Stimulated activated CD8-positive, alpha-beta memory T cell treated with anti-CD3 and anti-CD28 coated beads, Interleukin-4, amount 100 ng/mL, for 1 hour (primary cell): ENCODE results near the gene BAHCC1.

Source experiments
- DNase-seq, 2 donors: peaks; one replicate each; pipeline ENCODE4 v3.0.0-alpha.2; 2020; ENCODE audit warnings: low read depth in 2 of 2, low spot score in 1 of 2

The BAHCC1 gene

DNA sequence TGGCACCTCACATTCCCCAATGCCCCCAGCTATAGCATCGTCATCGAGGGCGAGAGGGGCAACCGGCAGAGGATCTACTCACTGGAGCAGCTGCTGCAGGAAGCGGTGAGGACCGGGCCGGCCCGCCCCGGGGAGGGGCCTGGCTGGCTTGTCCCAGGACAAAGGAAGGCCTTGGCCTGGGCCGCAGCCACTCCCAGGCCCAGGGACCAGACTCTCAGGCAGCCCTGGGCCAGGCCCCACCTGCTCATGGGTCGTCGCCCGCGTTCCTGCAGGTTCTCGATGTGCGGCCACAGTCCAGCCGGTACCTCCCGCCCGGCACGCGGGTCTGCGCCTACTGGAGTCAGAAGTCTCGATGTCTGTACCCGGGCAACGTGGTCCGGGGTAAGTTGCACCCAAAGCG is 64.0 kb downstream of the BAHCC1 start:
- DNase-seq = no peak

- no peak for DNase-seq
Measured at GRCh38 chr17:81459864-81460263, 64.6 kb downstream of the BAHCC1 start.

DNA sequence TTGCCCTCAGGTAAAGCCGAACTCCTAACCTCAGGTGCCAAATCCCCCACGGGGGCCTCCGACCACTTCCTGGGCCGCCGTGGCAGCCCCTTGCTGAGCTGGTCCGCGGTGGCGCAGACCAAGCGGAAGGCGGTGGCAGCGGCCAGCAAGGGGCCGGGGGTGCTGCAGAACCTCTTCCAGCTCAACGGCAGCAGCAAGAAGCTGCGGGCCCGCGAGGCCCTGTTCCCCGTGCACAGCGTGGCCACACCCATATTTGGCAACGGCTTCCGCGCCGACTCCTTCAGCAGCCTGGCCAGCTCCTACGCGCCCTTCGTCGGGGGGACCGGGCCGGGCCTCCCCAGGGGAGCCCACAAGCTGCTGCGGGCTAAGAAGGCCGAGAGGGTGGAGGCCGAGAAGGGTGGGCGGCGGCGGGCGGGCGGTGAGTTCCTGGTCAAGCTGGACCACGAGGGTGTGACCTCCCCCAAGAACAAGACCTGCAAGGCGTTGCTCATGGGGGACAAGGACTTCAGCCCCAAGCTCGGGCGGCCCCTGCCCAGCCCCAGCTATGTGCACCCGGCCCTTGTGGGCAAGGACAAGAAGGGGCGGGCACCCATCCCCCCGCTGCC is 65.7 kb downstream of the BAHCC1 start:
- DNase-seq = no peak

- no peak for DNase-seq
Measured at GRCh38 chr17:81461607-81462500, 66.6 kb downstream of the BAHCC1 start.

GRCh38 chr17:81462506-81463125 is 67.4 kb downstream of the BAHCC1 start:
- DNase-seq = no peak

DNA sequence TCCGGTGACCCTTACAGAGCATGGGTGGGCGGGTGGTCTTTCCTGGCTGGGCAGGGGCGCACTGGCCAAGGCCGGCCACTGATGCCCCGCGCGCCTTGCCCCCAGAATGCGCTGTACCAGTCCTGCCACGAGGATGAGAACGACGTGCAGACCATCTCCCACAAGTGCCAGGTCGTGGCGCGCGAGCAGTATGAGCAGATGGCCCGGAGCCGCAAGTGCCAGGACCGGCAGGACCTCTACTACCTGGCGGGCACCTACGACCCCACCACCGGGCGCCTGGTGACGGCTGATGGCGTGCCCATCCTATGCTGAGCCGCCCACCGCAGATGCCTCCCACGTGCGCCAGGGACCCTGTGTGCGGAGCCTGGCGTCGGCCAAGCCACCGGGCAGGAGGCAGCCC is 68.2 kb downstream of the BAHCC1 start:
- no peak for DNase-seq

GRCh38 chr17:81464586-81464985 is 69.3 kb downstream of the BAHCC1 start:
- DNase-seq = no peak

GRCh38 chr17:81465910-81466309 is 70.7 kb downstream of the BAHCC1 start:
- DNase-seq = no peak

DNA sequence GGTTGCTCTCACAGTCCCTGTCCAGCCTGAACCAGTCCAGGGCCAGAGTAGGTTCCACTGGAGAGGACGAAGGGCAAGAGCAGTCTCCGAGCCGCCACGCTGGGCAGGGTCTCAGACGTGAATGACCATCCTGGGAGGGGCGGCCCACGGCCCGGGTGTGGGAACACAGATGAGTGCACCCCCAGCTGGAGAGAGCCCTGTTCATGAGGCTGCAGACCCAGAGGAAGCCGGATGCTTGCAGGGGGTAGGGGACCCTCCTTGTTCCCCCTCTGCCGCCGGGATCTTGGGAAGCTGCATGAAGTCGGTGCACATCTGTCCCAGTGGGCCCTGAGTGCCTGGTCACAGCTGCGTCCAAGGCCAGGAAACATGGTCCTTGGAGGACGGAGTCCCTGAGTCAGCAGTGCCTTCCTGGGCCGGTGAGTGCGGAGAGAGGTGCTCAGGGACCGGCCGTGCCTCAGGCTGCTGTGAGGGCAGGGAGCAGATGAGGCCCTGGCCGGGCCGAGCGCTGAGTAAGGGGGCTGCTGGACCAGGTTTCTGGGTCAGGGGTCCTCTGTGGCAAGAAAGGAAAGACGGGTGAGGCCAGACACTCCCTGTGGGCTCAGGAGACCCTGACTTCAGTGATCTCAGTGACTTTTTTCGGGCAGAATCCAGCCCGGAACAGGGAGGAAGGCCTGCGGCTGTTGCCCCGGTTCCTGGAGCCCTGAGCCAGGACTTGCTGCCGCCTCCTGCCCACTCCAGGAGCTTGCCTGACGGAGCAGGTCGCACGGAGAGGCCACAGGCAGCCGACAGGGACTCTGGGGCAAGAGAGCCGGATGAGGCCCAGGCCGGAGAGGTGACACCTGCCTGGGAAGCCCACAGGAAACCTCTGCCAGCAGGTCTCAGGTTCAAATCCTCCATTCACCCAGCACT is 71.6 kb downstream of the BAHCC1 start:
- no peak for DNase-seq

DNA sequence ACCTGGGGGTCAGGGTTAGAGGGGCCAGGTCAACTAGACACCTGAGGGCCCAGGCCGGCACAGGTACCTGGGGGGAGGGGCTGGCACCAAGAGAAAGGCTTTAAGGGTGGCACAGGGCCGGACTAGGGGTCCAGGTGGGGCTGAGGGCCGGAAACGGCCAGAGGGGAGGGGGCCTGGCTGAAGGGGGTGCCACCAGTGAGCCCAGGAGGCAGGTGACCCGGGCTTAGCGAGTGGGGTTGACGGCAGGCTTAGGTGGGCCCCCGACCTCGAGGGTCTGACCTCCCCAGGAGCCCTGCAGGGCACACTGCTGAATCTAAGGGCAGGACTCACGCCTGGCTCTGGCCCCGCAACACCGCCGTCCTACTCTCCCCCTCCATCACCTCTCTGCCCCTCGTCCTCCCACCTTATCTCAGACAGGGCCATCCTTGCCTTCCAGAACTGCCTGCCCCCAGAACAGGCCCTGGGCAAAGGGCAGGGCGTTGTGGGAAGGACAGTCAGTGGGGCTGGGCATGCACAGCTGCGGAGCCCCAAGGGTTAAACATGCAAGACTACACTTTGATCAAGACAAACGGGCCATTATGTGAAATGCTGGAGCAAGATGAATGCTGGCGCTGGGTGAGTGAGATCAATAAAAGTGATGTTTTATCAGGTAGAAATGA is 73.0 kb downstream of the BAHCC1 start:
- DNase-seq = no peak

- no peak for DNase-seq
Measured at GRCh38 chr17:81468770-81469121, 73.5 kb downstream of the BAHCC1 start.

DNA sequence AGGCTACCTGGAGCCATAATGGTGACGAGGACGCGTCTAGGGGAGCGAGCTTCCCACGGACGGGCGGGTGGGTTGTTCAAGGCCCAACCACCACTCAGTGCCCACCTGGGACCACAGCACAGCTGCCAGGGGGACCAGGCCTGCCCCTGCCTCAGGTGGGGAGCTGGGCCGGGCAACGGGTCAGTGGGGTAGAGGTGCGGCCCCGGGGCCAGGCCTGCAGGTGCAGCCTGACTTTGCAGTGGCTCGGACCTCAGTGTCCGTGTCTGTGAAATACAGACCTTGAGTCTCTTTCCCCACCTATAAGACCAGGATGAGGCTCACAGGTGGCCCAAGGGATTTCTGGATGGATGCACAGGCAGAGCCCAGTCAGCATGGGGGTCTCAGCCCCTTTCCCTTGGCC is 74.0 kb downstream of the BAHCC1 start:
- no peak for DNase-seq

DNA sequence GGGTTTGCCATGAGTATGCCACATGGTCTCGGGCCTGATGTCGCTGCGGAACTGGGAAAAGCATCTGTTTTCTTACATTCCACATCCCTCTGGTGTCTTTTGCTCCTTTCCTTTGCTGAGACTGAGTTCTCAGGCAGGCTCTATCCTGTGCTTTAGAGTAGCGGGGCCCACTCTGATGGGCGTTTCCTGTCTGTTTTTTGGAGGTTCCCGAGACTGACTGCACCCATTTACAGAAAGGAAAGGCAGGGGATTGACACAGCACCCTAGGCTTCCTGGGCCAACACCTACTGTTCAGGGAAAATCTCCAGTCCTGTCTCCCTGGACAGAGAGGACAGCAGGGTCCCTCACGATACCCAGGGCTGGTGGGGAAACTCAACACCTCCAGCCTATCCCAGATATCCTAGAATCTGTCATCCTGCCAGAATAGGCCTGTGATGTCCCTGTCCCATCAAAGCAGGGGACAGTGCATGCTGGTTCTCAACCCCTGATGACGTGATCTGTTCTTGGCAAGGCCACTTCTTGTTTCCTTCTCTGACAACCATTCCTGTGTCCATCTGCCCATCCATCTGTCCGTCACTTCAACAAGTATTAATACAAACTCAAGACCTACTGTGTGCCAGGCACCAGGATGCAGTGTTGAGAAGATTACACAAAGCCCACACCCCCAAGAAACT is 75.2 kb downstream of the BAHCC1 start:
- DNase-seq = no peak

DNA sequence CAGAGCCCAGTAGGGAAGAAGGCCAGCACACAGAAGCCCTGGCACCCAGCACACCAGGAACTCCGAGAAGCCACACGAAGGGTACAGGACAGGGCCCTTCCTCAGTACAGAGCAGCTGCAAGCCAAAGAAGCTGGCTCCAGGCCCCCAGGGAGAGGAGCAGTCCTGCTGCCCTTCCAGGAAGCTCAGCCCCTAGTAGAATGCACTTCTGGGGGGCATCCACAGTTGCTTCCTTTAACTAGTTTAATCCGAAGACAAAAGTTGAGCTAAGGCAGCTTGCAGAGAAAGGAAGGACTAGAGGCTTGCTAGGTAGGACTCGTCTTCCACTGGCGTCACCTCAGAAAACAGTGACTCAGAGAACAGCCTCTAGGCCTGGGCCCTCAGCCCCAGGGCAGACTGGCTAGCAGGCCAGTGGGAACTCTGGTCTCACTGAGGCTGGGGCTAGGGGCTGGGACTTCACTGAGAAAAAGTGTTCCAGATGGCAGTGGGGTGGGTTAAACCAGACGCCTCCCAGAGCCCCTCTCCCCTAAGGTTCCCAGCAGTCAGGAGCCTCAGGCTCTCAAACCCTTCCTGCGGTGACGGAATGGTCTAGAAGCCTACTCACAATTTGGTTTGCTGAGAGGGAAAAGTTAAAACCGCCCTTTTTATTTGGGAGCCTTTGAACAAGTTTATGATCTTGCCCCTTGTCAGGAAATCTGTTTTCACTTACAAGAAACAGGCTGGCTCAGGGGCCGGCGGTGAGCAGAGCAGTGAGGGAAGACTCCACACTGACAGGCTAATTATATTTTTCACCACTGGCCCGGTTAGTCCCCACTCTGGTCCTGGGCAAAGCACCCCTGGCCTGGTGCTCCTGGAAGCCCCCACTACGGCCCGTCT is 75.9 kb downstream of the BAHCC1 start:
- no peak for DNase-seq

DNA sequence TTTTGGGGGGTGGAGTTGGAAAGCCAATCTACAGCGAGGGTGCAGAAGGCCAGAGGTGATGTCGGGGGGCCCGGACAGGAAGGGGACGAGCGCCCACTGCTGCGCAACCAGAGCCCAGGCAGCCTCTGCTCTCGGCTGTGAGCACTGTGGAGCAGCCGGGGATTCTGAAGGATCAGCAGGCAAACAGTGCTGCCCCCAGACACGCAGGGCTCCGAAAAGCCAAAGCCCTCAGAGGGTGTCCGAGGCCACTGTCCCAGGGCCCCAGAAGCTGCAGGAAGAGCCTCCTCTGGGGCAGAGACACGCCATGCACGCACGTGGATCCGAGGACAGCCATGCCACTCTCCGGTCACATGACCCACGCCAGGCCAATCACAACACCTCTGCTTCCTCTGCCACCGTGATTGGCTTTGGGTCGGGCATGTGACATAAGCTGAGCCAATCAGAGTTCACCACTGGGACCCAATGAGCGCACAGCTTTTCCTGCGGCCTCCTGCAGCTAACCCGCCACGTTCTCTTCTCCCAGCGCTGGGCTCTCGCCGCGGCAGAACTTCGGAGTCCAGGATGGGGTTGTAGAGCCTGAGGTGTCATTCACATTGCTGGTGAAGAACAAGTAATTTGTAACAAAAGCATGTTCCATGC is 76.7 kb downstream of the BAHCC1 start:
- no peak for DNase-seq

- DNase-seq = no peak
Measured at GRCh38 chr17:81473019-81473418, 77.8 kb downstream of the BAHCC1 start.

GRCh38 chr17:81474958-81475357 is 79.7 kb downstream of the BAHCC1 start:
- no peak for DNase-seq

DNA sequence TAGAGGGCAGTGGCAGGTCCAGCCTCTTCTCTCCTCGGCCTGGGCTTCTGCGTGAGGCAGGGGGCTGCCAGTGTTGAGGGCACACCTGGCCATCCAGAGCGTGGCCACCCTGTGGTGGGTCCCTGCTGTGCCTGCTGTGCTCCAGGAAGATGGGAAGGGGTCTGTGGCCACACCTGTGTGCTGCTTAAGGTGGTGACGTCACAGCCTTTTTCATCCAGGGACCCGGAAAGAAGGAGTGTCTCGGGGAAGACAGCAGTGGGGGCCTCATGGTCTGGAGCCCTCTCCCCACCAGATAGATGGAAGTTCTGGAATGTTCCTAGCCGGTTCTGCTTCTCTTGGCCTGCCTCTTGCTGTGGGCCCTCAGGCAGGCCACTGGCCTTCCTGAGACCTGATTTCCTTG is 80.8 kb downstream of the BAHCC1 start:
- no peak for DNase-seq

DNA sequence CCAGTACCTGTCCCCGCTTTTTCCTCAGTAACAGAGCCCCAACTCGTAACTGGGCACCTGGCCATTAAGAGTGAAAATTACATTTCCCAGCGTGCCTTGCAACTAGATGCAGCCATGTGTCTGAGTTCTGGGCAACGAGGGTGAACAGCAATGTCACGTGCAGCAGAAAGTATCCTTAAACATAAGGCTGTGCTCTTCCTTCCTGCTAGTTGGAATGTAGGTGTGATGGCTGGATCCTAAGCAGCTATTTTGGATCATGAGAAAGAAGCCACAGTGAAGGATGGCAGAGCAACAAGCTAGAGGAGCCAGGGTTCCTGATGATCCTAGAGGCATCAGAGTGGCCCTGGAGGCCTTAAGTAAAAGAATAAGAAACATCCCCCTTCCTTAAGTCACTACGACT is 81.4 kb downstream of the BAHCC1 start:
- DNase-seq = no peak
